Measurements from ENCODE around the gene TEAD2.

DNA sequence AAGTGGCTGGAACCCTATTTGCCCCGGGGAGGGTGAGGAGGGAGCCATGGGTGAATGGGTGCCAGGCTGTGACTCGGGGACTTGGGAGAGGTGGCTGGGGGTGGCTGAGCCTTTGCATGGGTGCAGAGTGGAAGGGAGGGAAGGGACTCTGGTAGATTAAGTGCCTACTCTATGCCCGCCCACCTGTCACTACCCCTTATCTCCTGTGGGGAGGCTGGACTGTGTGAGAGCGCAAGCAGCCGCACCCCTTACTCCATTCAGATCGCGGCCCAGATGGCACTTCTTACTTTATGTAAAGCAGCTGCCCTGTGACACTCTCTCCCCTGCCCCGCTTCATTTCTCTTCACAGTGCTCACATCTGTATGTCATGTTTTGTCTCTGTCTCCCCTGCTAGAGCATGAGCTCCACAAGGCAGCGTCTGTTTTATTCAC, 28.7 kb upstream of the TEAD2 start:
- TF ChIP-seq EP300 (conservative IDR thresholded peaks at IDR 0.05; ENCODE audit: poor library complexity, severe bottlenecking) (no peak), CTCF (IDR thresholded peaks at IDR 0.05; ENCODE audit: poor library complexity, severe bottlenecking) (no peak), POLR2AphosphoS5 (IDR thresholded peaks at IDR 0.05) (no peak)
- TF ChIP-seq, protein P1, sequence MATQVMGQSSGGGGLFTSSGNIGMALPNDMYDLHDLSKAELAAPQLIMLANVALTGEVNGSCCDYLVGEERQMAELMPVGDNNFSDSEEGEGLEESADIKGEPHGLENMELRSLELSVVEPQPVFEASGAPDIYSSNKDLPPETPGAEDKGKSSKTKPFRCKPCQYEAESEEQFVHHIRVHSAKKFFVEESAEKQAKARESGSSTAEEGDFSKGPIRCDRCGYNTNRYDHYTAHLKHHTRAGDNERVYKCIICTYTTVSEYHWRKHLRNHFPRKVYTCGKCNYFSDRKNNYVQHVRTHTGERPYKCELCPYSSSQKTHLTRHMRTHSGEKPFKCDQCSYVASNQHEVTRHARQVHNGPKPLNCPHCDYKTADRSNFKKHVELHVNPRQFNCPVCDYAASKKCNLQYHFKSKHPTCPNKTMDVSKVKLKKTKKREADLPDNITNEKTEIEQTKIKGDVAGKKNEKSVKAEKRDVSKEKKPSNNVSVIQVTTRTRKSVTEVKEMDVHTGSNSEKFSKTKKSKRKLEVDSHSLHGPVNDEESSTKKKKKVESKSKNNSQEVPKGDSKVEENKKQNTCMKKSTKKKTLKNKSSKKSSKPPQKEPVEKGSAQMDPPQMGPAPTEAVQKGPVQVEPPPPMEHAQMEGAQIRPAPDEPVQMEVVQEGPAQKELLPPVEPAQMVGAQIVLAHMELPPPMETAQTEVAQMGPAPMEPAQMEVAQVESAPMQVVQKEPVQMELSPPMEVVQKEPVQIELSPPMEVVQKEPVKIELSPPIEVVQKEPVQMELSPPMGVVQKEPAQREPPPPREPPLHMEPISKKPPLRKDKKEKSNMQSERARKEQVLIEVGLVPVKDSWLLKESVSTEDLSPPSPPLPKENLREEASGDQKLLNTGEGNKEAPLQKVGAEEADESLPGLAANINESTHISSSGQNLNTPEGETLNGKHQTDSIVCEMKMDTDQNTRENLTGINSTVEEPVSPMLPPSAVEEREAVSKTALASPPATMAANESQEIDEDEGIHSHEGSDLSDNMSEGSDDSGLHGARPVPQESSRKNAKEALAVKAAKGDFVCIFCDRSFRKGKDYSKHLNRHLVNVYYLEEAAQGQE (IDR thresholded peaks at IDR 0.05; ENCODE audit: borderline replicate concordance) = no peak

Data from neural cell (in vitro differentiated cells).